Measurements from ENCODE around the gene DOHH. TPM values are rescaled to one million over a fixed set of nuclear protein-coding genes. Genes with fewer than 3 reads are reported as not detected.

DOHH gene
- total RNA-seq, 1 donor from 2014 or later: 8.5 TPM

GRCh38 chr19:3520166-3521103 is 20.0 kb upstream of the DOHH start:
- no peak overlapping the region for H3K27ac Mint-ChIP-seq (ENCODE audit: unreplicated experiment)
- peaks cover 6% of the 10 kb centered on the region for H3K27me3 Mint-ChIP-seq (ENCODE audit: unreplicated experiment)
- peak; percentile 14 for DNase-seq
- peaks cover 24% of the 10 kb centered on the region for H3K4me1 Mint-ChIP-seq (ENCODE audit: low read depth, unreplicated experiment)
- no peak for TF ChIP-seq CTCF (IDR thresholded peaks at IDR 0.05; ENCODE audit: partially characterized antibody, unreplicated experiment)
- H3K9me3 Mint-ChIP-seq (ENCODE audit: unreplicated experiment): peaks cover 10% of the 10 kb centered on the region
- H3K4me3 Mint-ChIP-seq (ENCODE audit: unreplicated experiment): no peak overlapping the region
- peaks cover 5% of the 10 kb centered on the region for H3K36me3 Mint-ChIP-seq (ENCODE audit: unreplicated experiment)

- Mint-ChIP-seq H3K9me3 (ENCODE audit: unreplicated experiment) (peaks cover 7% of the 10 kb centered on the region), H3K27me3 (ENCODE audit: unreplicated experiment) (peaks cover 6% of the 10 kb centered on the region), H3K27ac (ENCODE audit: unreplicated experiment) (no peak overlapping the region), H3K4me3 (ENCODE audit: unreplicated experiment) (no peak overlapping the region), H3K4me1 (ENCODE audit: low read depth, unreplicated experiment) (peaks cover 25% of the 10 kb centered on the region), H3K36me3 (ENCODE audit: unreplicated experiment) (peaks cover 5% of the 10 kb centered on the region)
- no peak for TF ChIP-seq CTCF (IDR thresholded peaks at IDR 0.05; ENCODE audit: partially characterized antibody, unreplicated experiment)
- DNase-seq: no peak
Observed at GRCh38 chr19:3519126-3519525, 18.7 kb upstream of the DOHH start.

GRCh38 chr19:3518659-3519058 is 18.2 kb upstream of the DOHH start:
- H3K36me3 Mint-ChIP-seq (ENCODE audit: unreplicated experiment): peaks cover 5% of the 10 kb centered on the region
- DNase-seq: no peak
- H3K27me3 Mint-ChIP-seq (ENCODE audit: unreplicated experiment): peaks cover 6% of the 10 kb centered on the region
- no peak for TF ChIP-seq CTCF (IDR thresholded peaks at IDR 0.05; ENCODE audit: partially characterized antibody, unreplicated experiment)
- H3K4me3 Mint-ChIP-seq (ENCODE audit: unreplicated experiment): no peak overlapping the region
- no peak overlapping the region for H3K27ac Mint-ChIP-seq (ENCODE audit: unreplicated experiment)
- H3K9me3 Mint-ChIP-seq (ENCODE audit: unreplicated experiment): peaks cover 7% of the 10 kb centered on the region
- H3K4me1 Mint-ChIP-seq (ENCODE audit: low read depth, unreplicated experiment): peaks cover 24% of the 10 kb centered on the region

- Mint-ChIP-seq H3K27ac (ENCODE audit: unreplicated experiment) (no peak overlapping the region), H3K27me3 (ENCODE audit: unreplicated experiment) (peaks cover 6% of the 10 kb centered on the region), H3K36me3 (ENCODE audit: unreplicated experiment) (peaks cover 5% of the 10 kb centered on the region), H3K4me1 (ENCODE audit: low read depth, unreplicated experiment) (peaks cover 25% of the 10 kb centered on the region), H3K4me3 (ENCODE audit: unreplicated experiment) (no peak overlapping the region), H3K9me3 (ENCODE audit: unreplicated experiment) (peaks cover 7% of the 10 kb centered on the region)
- TF ChIP-seq CTCF (IDR thresholded peaks at IDR 0.05; ENCODE audit: partially characterized antibody, unreplicated experiment): no peak
- DNase-seq: no peak
Observed at GRCh38 chr19:3518255-3518654, 17.8 kb upstream of the DOHH start.

GRCh38 chr19:3517638-3518037 is 17.2 kb upstream of the DOHH start:
- Mint-ChIP-seq H3K36me3 (ENCODE audit: unreplicated experiment) (peaks cover 5% of the 10 kb centered on the region), H3K9me3 (ENCODE audit: unreplicated experiment) (peaks cover 7% of the 10 kb centered on the region), H3K27ac (ENCODE audit: unreplicated experiment) (no peak overlapping the region), H3K4me3 (ENCODE audit: unreplicated experiment) (no peak overlapping the region), H3K27me3 (ENCODE audit: unreplicated experiment) (peaks cover 6% of the 10 kb centered on the region), H3K4me1 (ENCODE audit: low read depth, unreplicated experiment) (peaks cover 25% of the 10 kb centered on the region)
- no peak for DNase-seq
- TF ChIP-seq CTCF (IDR thresholded peaks at IDR 0.05; ENCODE audit: partially characterized antibody, unreplicated experiment): no peak
